ENCODE data around the gene P2RX5. TPM values are rescaled to one million over a fixed set of nuclear protein-coding genes. Genes with fewer than 3 reads are reported as not detected.
"Not testable (repeated sequence)": the region's sequence is repeated elsewhere in the genome, so short reads cannot be mapped to it uniquely, and the experiment has no call there.

The P2RX5 gene
- not detected in 2 replicates for total RNA-seq (2014; rRNA removed; shearing (Covaris generic); ENCODE audit: low replicate concordance)

GRCh38 chr17:3695723-3696411, at the start of gene P2RX5:
P2RX5 (minus strand) TSS chr17:3696155; CDS start chr17:3696005, 150 bp downstream.
- in situ Hi-C loops (cut with HindIII; ENCODE audit: low pct_unique_long_range_greater_than_20kb, low sequenced_read_pairs): no loop called here
- DNase-seq (ENCODE audit: low read depth): no peak

GRCh38 chr17:3745071-3745470, 49.1 kb upstream of the P2RX5 start:
- no peak for DNase-seq (ENCODE audit: low read depth)
- in situ Hi-C loops (cut with HindIII; ENCODE audit: low pct_unique_long_range_greater_than_20kb, low sequenced_read_pairs): no loop called here

GRCh38 chr17:3744014-3744413, 48.1 kb upstream of the P2RX5 start:
- in situ Hi-C loops (cut with HindIII; ENCODE audit: low pct_unique_long_range_greater_than_20kb, low sequenced_read_pairs): no loop called here

GRCh38 chr17:3740611-3741073, 44.7 kb upstream of the P2RX5 start:
- in situ Hi-C loops (cut with HindIII; ENCODE audit: low pct_unique_long_range_greater_than_20kb, low sequenced_read_pairs): no loop called here
- no peak for DNase-seq (ENCODE audit: low read depth)

More at GRCh38 chr17:3744014-3744413, 48.1 kb upstream of the P2RX5 start:
- peak; percentile 15 for DNase-seq (ENCODE audit: low read depth)

GRCh38 chr17:3739422-3740124, 43.6 kb upstream of the P2RX5 start:
- in situ Hi-C loops (cut with HindIII; ENCODE audit: low pct_unique_long_range_greater_than_20kb, low sequenced_read_pairs): no loop called here
- no peak for DNase-seq (ENCODE audit: low read depth)

- in situ Hi-C loops (cut with HindIII; ENCODE audit: low pct_unique_long_range_greater_than_20kb, low sequenced_read_pairs): no loop called here
- DNase-seq (ENCODE audit: low read depth): peak; percentile 33
Measured at GRCh38 chr17:3738562-3739295, 42.8 kb upstream of the P2RX5 start.

GRCh38 chr17:3735515-3735914, 39.6 kb upstream of the P2RX5 start:
- in situ Hi-C loops (cut with HindIII; ENCODE audit: low pct_unique_long_range_greater_than_20kb, low sequenced_read_pairs): no loop called here
- no peak for DNase-seq (ENCODE audit: low read depth)

- DNase-seq (ENCODE audit: low read depth); in situ Hi-C loops (cut with HindIII; ENCODE audit: low pct_unique_long_range_greater_than_20kb, low sequenced_read_pairs): not testable (repeated sequence)
Measured at GRCh38 chr17:3734911-3735276, 38.9 kb upstream of the P2RX5 start.

- in situ Hi-C loops (cut with HindIII; ENCODE audit: low pct_unique_long_range_greater_than_20kb, low sequenced_read_pairs): no loop called here
- peak; percentile 74 for DNase-seq (ENCODE audit: low read depth)
Measured at GRCh38 chr17:3732210-3732621, 36.3 kb upstream of the P2RX5 start.

GRCh38 chr17:3730881-3731429, 35.0 kb upstream of the P2RX5 start:
- in situ Hi-C loops (cut with HindIII; ENCODE audit: low pct_unique_long_range_greater_than_20kb, low sequenced_read_pairs): no loop called here
- DNase-seq (ENCODE audit: low read depth): peak; percentile 42

- in situ Hi-C loops (cut with HindIII; ENCODE audit: low pct_unique_long_range_greater_than_20kb, low sequenced_read_pairs): no loop called here
- no peak for DNase-seq (ENCODE audit: low read depth)
Measured at GRCh38 chr17:3729881-3730280, 33.9 kb upstream of the P2RX5 start.

GRCh38 chr17:3728099-3728498, 32.1 kb upstream of the P2RX5 start:
- DNase-seq (ENCODE audit: low read depth); in situ Hi-C loops (cut with HindIII; ENCODE audit: low pct_unique_long_range_greater_than_20kb, low sequenced_read_pairs): not testable (repeated sequence)

GRCh38 chr17:3727041-3727440, 31.1 kb upstream of the P2RX5 start:
- DNase-seq (ENCODE audit: low read depth): no peak
- in situ Hi-C loops (cut with HindIII; ENCODE audit: low pct_unique_long_range_greater_than_20kb, low sequenced_read_pairs): no loop called here

- in situ Hi-C loops (cut with HindIII; ENCODE audit: low pct_unique_long_range_greater_than_20kb, low sequenced_read_pairs): no loop called here
- no peak for DNase-seq (ENCODE audit: low read depth)
Measured at GRCh38 chr17:3724378-3725077, 28.6 kb upstream of the P2RX5 start.

GRCh38 chr17:3723556-3724377, 27.8 kb upstream of the P2RX5 start, which contains the start of gene HASPIN:
HASPIN (plus strand) TSS chr17:3723903; CDS start chr17:3723936, 33 bp downstream.
- in situ Hi-C loops (cut with HindIII; ENCODE audit: low pct_unique_long_range_greater_than_20kb, low sequenced_read_pairs): no loop called here
- peak; percentile 76 for DNase-seq (ENCODE audit: low read depth)

- no peak for DNase-seq (ENCODE audit: low read depth)
- in situ Hi-C loops (cut with HindIII; ENCODE audit: low pct_unique_long_range_greater_than_20kb, low sequenced_read_pairs): no loop called here
Measured at GRCh38 chr17:3723188-3723555, 27.2 kb upstream of the P2RX5 start.

GRCh38 chr17:3722716-3723115, 26.8 kb upstream of the P2RX5 start:
- in situ Hi-C loops (cut with HindIII; ENCODE audit: low pct_unique_long_range_greater_than_20kb, low sequenced_read_pairs): no loop called here
- peak; percentile 12 for DNase-seq (ENCODE audit: low read depth)
